ENCODE data around the gene CLCN6.

CLCN6 gene

GRCh38 chr1:11779715-11780379 lies 26.1 kb upstream of the CLCN6 start:
- in situ Hi-C loops (cut with HindIII; ENCODE audit: low sequenced_read_pairs): no loop called here

GRCh38 chr1:11780380-11781147 lies 25.4 kb upstream of the CLCN6 start:
- in situ Hi-C loops (cut with HindIII; ENCODE audit: low sequenced_read_pairs): no loop called here

GRCh38 chr1:11781297-11781696 lies 24.7 kb upstream of the CLCN6 start:
- in situ Hi-C loops (cut with HindIII; ENCODE audit: low sequenced_read_pairs): no loop called here

GRCh38 chr1:11782127-11782708 lies 23.8 kb upstream of the CLCN6 start:
- in situ Hi-C loops (cut with HindIII; ENCODE audit: low sequenced_read_pairs): no loop called here

- in situ Hi-C loops (cut with HindIII; ENCODE audit: low sequenced_read_pairs): no loop called here
Measured at GRCh38 chr1:11783556-11783955, 22.4 kb upstream of the CLCN6 start.

- in situ Hi-C loops (cut with HindIII; ENCODE audit: low sequenced_read_pairs): no loop called here
Measured at GRCh38 chr1:11784256-11784992, 21.6 kb upstream of the CLCN6 start.

GRCh38 chr1:11784993-11785769 lies 20.8 kb upstream of the CLCN6 start:
- in situ Hi-C loops (cut with HindIII; ENCODE audit: low sequenced_read_pairs): no loop called here

GRCh38 chr1:11786168-11786567 lies 19.8 kb upstream of the CLCN6 start:
- in situ Hi-C loops (cut with HindIII; ENCODE audit: low sequenced_read_pairs): no loop called here

GRCh38 chr1:11787251-11787803 lies 18.7 kb upstream of the CLCN6 start:
- in situ Hi-C loops (cut with HindIII; ENCODE audit: low sequenced_read_pairs): no loop called here

GRCh38 chr1:11787804-11788436 lies 18.1 kb upstream of the CLCN6 start:
- in situ Hi-C loops (cut with HindIII; ENCODE audit: low sequenced_read_pairs): no loop called here

- in situ Hi-C loops (cut with HindIII; ENCODE audit: low sequenced_read_pairs): no loop called here
Measured at GRCh38 chr1:11788549-11789053, 17.4 kb upstream of the CLCN6 start.

GRCh38 chr1:11789126-11790067 lies 16.6 kb upstream of the CLCN6 start:
- in situ Hi-C loops (cut with HindIII; ENCODE audit: low sequenced_read_pairs): no loop called here

GRCh38 chr1:11790101-11790879 lies 15.7 kb upstream of the CLCN6 start:
- in situ Hi-C loops (cut with HindIII; ENCODE audit: low sequenced_read_pairs): no loop called here

GRCh38 chr1:11790880-11791715 lies 14.9 kb upstream of the CLCN6 start:
- in situ Hi-C loops (cut with HindIII; ENCODE audit: low sequenced_read_pairs): no loop called here

- in situ Hi-C loops (cut with HindIII; ENCODE audit: low sequenced_read_pairs): no loop called here
Measured at GRCh38 chr1:11792106-11792505, 13.9 kb upstream of the CLCN6 start.

- in situ Hi-C loops (cut with HindIII; ENCODE audit: low sequenced_read_pairs): no loop called here
Measured at GRCh38 chr1:11793819-11794218, 12.2 kb upstream of the CLCN6 start.

All from DLD1 (cell line).